T47D (cell line): ENCODE measurements around the gene ZNF836.

ENCODE experiments used
- DNase-seq, 2 experiments: peaks; one replicate each; pipeline versions ENCODE4 v3.0.0 to v3.0.0-alpha.2; 2011 to 2012; ENCODE audit warnings: low read depth in 1 of 2, low spot score in 1 of 2
- JUND ChIP-seq: IDR thresholded peaks from 2 replicates; pipeline ENCODE4 v1.6.1; 2012; ENCODE audit warnings: low read depth
- in situ Hi-C: cut with HindIII; loops from 2 replicates; pipeline ENCODE4 v1.10.0; 2016; ENCODE audit warnings: low sequenced_read_pairs, low pct_unique_long_range_greater_than_20kb

Gene ZNF836

GRCh38 chr19:52170863-52171320 is 529 bp downstream of the ZNF836 start:
- no peak for DNase-seq
- in situ Hi-C loops: no loop called here
- TF ChIP-seq JUND: no peak

GRCh38 chr19:52170304-52170703 is 1.1 kb downstream of the ZNF836 start:
- DNase-seq: no peak
- in situ Hi-C loops: no loop called here
- TF ChIP-seq JUND: no peak

GRCh38 chr19:52155596-52156359 is 15.6 kb downstream of the ZNF836 start:
- no peak for TF ChIP-seq JUND
- no peak for DNase-seq
- in situ Hi-C loops: no loop called here

GRCh38 chr19:52148256-52148655 is 23.2 kb downstream of the ZNF836 start:
- DNase-seq: no peak
- TF ChIP-seq JUND: no peak
- in situ Hi-C loops: no loop called here

- no peak for TF ChIP-seq JUND
- in situ Hi-C loops: no loop called here
- DNase-seq: peak in 1 of 2 experiments; percentile 83
Observed at GRCh38 chr19:52142001-52142595, 29.3 kb downstream of the ZNF836 start.

GRCh38 chr19:52141203-52141602 is 30.2 kb downstream of the ZNF836 start:
- DNase-seq: no peak
- in situ Hi-C loops: no loop called here
- TF ChIP-seq JUND: no peak

- in situ Hi-C loops: no loop called here
- DNase-seq: no peak
- TF ChIP-seq JUND: no peak
Observed at GRCh38 chr19:52140032-52140710, 31.2 kb downstream of the ZNF836 start.

- no peak for TF ChIP-seq JUND
- in situ Hi-C loops: no loop called here
- DNase-seq: peak; percentile 57 to 94
Observed at GRCh38 chr19:52139252-52140031, 32.0 kb downstream of the ZNF836 start, which contains the start of gene ZNF616. Gene ZNF616 (minus strand): TSS chr19:52139938. CDS start chr19:52130512, 9,426 bp downstream.

GRCh38 chr19:52138983-52139251 is 32.5 kb downstream of the ZNF836 start:
- TF ChIP-seq JUND: no peak
- in situ Hi-C loops: no loop called here
- DNase-seq: no peak

- peak in 1 of 2 experiments; percentile 8 for DNase-seq
Observed at GRCh38 chr19:52138278-52138982, 33.0 kb downstream of the ZNF836 start.

GRCh38 chr19:52120286-52120685 is 51.1 kb downstream of the ZNF836 start:
- in situ Hi-C loops: no loop called here
- no peak for DNase-seq
- TF ChIP-seq JUND: no peak

More at GRCh38 chr19:52138278-52138982, 33.0 kb downstream of the ZNF836 start:
- TF ChIP-seq JUND: no peak
- in situ Hi-C loops: no loop called here

- in situ Hi-C loops: no loop called here
- no peak for DNase-seq
- no peak for TF ChIP-seq JUND
Observed at GRCh38 chr19:52115526-52116053, 55.8 kb downstream of the ZNF836 start.
